Measurements from ENCODE around the gene SHISAL1.

GRCh38 chr22:44224166-44224565 is 88.6 kb downstream of the SHISAL1 start:
- TF ChIP-seq CTCF (conservative IDR thresholded peaks at IDR 0.05 in 1 of 2, IDR thresholded peaks at IDR 0.05 in 1 of 2; ENCODE audit: extremely low read depth in 1 of 2, insufficient read depth in 1 of 2, low read depth in 1 of 2, low read length in 2 of 2) (no peak), EZH2 (IDR thresholded peaks at IDR 0.05; ENCODE audit: borderline replicate concordance, low read length) (no peak)
